H9 (cell line): Measurements from ENCODE around the gene TFDP1. TPM values are rescaled to one million over a fixed set of nuclear protein-coding genes. Genes with fewer than 3 reads are reported as not detected.
A peak's percentile ranks its signal among the peaks of the same experiment; 100 is the strongest.

Experiments used
- DNase-seq: peaks from one replicate; pipeline ENCODE4 v3.0.0-alpha.2; 2017
- H2AFZ ChIP-seq: one replicate; pipeline ENCODE4 v1.6.1; 2013; ENCODE audit warnings: mild to moderate bottlenecking, low read length, control low read depth, moderate library complexity
- H2AK5ac ChIP-seq: 2 replicates; pipeline ENCODE4 v1.6.1; 2013; ENCODE audit warnings: low read length, control low read depth, mixed read lengths; ENCODE audit not compliant: insufficient read length
- H2BK120ac ChIP-seq: one replicate; pipeline ENCODE4 v1.6.1; 2013; ENCODE audit warnings: low read depth, mild to moderate bottlenecking, low read length, control low read depth, inconsistent platforms; ENCODE audit not compliant: poor library complexity, severe bottlenecking
- H2BK12ac ChIP-seq: 2 replicates; pipeline ENCODE4 v1.6.1; 2013; ENCODE audit warnings: low read length, control low read depth, mixed read lengths, low read depth; ENCODE audit not compliant: insufficient read length
- H2BK15ac ChIP-seq: 2 replicates; pipeline ENCODE4 v1.6.1; 2013; ENCODE audit warnings: low read depth, low read length, control low read depth
- H2BK20ac ChIP-seq: one replicate; pipeline ENCODE4 v1.6.1; 2013; ENCODE audit warnings: low read depth, mild to moderate bottlenecking, low read length, control low read depth, inconsistent platforms; ENCODE audit not compliant: poor library complexity, severe bottlenecking
- H2BK5ac ChIP-seq: 2 replicates; pipeline ENCODE4 v1.6.1; 2013; ENCODE audit warnings: low read length, control low read depth, mixed read lengths; ENCODE audit not compliant: insufficient read length
- H3K14ac ChIP-seq: 2 replicates; pipeline ENCODE4 v1.6.1; 2013; ENCODE audit warnings: low read length, control low read depth; ENCODE audit not compliant: insufficient read depth
- H3K18ac ChIP-seq: 2 replicates; pipeline ENCODE4 v1.6.1; 2013; ENCODE audit warnings: low read depth, mild to moderate bottlenecking, mixed read lengths, low read length, control low read depth; ENCODE audit not compliant: insufficient read length
- H3K23ac ChIP-seq: 2 replicates; pipeline ENCODE4 v1.6.1; 2013; ENCODE audit warnings: low read length, control low read depth, mixed read lengths, low read depth; ENCODE audit not compliant: insufficient read length
- H3K23me2 ChIP-seq: 2 replicates; pipeline ENCODE4 v1.6.1; 2013; ENCODE audit warnings: low read depth, mild to moderate bottlenecking, mixed read lengths, low read length, control low read depth; ENCODE audit not compliant: insufficient read length, poor library complexity, severe bottlenecking
- H3K27ac ChIP-seq: 2 replicates; pipeline ENCODE4 v1.5.1; 2013; ENCODE audit warnings: low read length, control low read depth, mixed read lengths, low read depth; ENCODE audit not compliant: insufficient read length
- H3K27me3 ChIP-seq: 2 replicates; pipeline ENCODE4 v1.6.1; 2013; ENCODE audit warnings: low read length, control low read depth, inconsistent platforms; ENCODE audit not compliant: insufficient read depth
- H3K4ac ChIP-seq: 2 replicates; pipeline ENCODE4 v1.6.1; 2013; ENCODE audit warnings: low read depth, mild to moderate bottlenecking, control low read depth, inconsistent platforms, low read length, moderate library complexity
- H3K4me1 ChIP-seq: 2 replicates; pipeline ENCODE4 v1.6.1; 2013; ENCODE audit warnings: low read length, control low read depth, inconsistent platforms; ENCODE audit not compliant: insufficient read depth
- H3K4me2 ChIP-seq: 2 replicates; pipeline ENCODE4 v1.6.1; 2013; ENCODE audit warnings: low read length, control low read depth, mixed read lengths; ENCODE audit not compliant: insufficient read length, insufficient read depth
- H3K56ac ChIP-seq: 2 replicates; pipeline ENCODE4 v1.6.1; 2013; ENCODE audit warnings: low read depth, mild to moderate bottlenecking, mixed read lengths, low read length, control low read depth; ENCODE audit not compliant: insufficient read length
- H3K79me1 ChIP-seq: 2 replicates; pipeline ENCODE4 v1.6.1; 2013; ENCODE audit warnings: low read depth, mild to moderate bottlenecking, moderate library complexity, low read length, control low read depth, inconsistent platforms; ENCODE audit not compliant: insufficient read depth, poor library complexity, severe bottlenecking
- H3K79me2 ChIP-seq: 2 replicates; pipeline ENCODE4 v1.6.1; 2013; ENCODE audit warnings: low read length, control low read depth, inconsistent platforms; ENCODE audit not compliant: insufficient read depth
- H3K9ac ChIP-seq: 2 replicates; pipeline ENCODE4 v1.6.1; 2013; ENCODE audit warnings: low read length, control low read depth, mixed read lengths; ENCODE audit not compliant: insufficient read length; ENCODE audit errors: extremely low read depth
- H3K9me3 ChIP-seq: one replicate; pipeline ENCODE4 v1.6.1; 2013; ENCODE audit warnings: low read depth, low read length, inconsistent platforms; ENCODE audit not compliant: control insufficient read depth
- H3T11ph ChIP-seq: one replicate; pipeline ENCODE4 v1.6.1; 2013; ENCODE audit warnings: mild to moderate bottlenecking, low read length, control low read depth, inconsistent platforms
- H4K20me1 ChIP-seq: one replicate; pipeline ENCODE4 v1.6.1; 2013; ENCODE audit not compliant: control insufficient read depth, insufficient read length, insufficient read depth
- H4K5ac ChIP-seq: 2 replicates; pipeline ENCODE4 v1.6.1; 2013; ENCODE audit warnings: low read depth, mild to moderate bottlenecking, mixed read lengths, low read length, control low read depth; ENCODE audit not compliant: insufficient read length
- H4K8ac ChIP-seq: replicated peaks from 2 replicates; pipeline ENCODE4 v1.6.1; 2013; ENCODE audit warnings: low read length, control low read depth, mixed read lengths, low read depth; ENCODE audit not compliant: insufficient read length
- H4K91ac ChIP-seq: 2 replicates; pipeline ENCODE4 v1.6.1; 2013; ENCODE audit warnings: low read depth, mild to moderate bottlenecking, moderate library complexity, mixed read lengths, low read length, control low read depth; ENCODE audit not compliant: insufficient read length
- H3K27ac Mint-ChIP-seq, 3 experiments: 2 replicates in 2 of 3; 3 replicates in 1 of 3; pipeline ENCODE4 v1.8.0; 2020 to 2021; ENCODE audit warnings: mixed read lengths in 3 of 3, mild to moderate bottlenecking in 1 of 3, moderate library complexity in 1 of 3
- H3K27me3 Mint-ChIP-seq: 2 replicates; pipeline ENCODE4 v1.8.0; 2021; ENCODE audit warnings: low read depth, mild to moderate bottlenecking, moderate library complexity, mixed read lengths
- H3K36me3 Mint-ChIP-seq, 3 experiments: 2 replicates in 2 of 3; 3 replicates in 1 of 3; pipeline ENCODE4 v1.8.0; 2020 to 2021; ENCODE audit warnings: low read depth in 3 of 3, mixed read lengths in 3 of 3; ENCODE audit not compliant: insufficient read depth in 1 of 3
- H3K4me1 Mint-ChIP-seq, 2 experiments: 2 replicates each; pipeline ENCODE4 v1.8.0; 2020; ENCODE audit warnings: mixed read lengths in 2 of 2
- H3K4me3 Mint-ChIP-seq, 2 experiments: 2 replicates in 1 of 2; 3 replicates in 1 of 2; pipeline ENCODE4 v1.8.0; 2020 to 2021; ENCODE audit warnings: mild to moderate bottlenecking in 2 of 2, mixed read lengths in 2 of 2, moderate library complexity in 1 of 2
- H3K9me3 Mint-ChIP-seq, 2 experiments: 2 replicates in 1 of 2; 3 replicates in 1 of 2; pipeline ENCODE4 v1.8.0; 2020; ENCODE audit warnings: mild to moderate bottlenecking in 2 of 2, mixed read lengths in 2 of 2, moderate library complexity in 1 of 2
- WGBS: extraction: QIAGEN DNeasy Blood & Tissue Kit; methylation state at CpG from one replicate; pipeline ENCODE4 v1.1.7; 2013; ENCODE audit warnings: missing lambda C conversion rate, low lambda C conversion rate, mixed read lengths; ENCODE audit not compliant: insufficient read length; ENCODE audit errors: extremely low coverage; 5-methylcytosine and 5-hydroxymethylcytosine counted together
- total RNA-seq: library from RNA; stranded (reverse); gene quantifications from 2 replicates; pipeline ENCODE4 v1.2.1, GENCODE V29; 2021
- TF ChIP-seq, protein P1 (sequence below): fragments of 200-600 bp; sonication (generic); conservative IDR thresholded peaks from 3 replicates; pipeline ENCODE4 v1.8.0; 2021; ENCODE audit warnings: antibody characterized with exemption, mild to moderate bottlenecking

Gene TFDP1
- total RNA-seq, 1 experiment from 2014 or later, result 111 TPM

DNA sequence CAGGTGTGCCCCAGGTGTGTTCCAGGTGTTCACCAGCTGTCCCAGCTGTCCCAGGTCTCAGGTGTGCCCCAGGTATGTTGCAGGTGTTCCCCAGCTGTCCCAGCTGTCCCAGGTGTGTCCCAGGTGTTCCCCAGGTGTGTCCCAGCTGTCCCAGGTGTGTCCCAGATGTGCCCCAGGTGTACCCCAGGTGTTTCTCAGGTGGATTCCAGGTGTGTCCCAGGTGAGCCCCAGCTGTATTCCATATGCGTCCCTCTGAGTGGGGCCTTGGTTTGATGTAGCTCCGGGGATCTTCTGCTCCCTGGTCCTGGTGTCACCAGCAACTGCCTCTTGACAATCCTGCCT, 81.7 kb downstream of the TFDP1 start:
- Histone ChIP-seq H2BK5ac (no peak overlapping the region), H4K5ac (no peak overlapping the region), H3K79me1 (no peaks in the 10 kb centered on the region), H3K4me1 (no peaks in the 10 kb centered on the region), H4K20me1 (no peaks in the 10 kb centered on the region), H2BK15ac (no peak overlapping the region), H3T11ph (no peak overlapping the region), H3K9ac (no peak overlapping the region), H3K23ac (no peak overlapping the region), H3K23me2 (no peaks in the 10 kb centered on the region), H4K8ac (no peak overlapping the region), H2BK120ac (no peak overlapping the region), H4K91ac (peak overlapping the region; percentile 6), H3K79me2 (no peaks in the 10 kb centered on the region), H3K56ac (no peak overlapping the region), H2BK20ac (no peak overlapping the region), H3K9me3 (no peaks in the 10 kb centered on the region), H2AK5ac (no peak overlapping the region), H2AFZ (no peak overlapping the region), H3K14ac (no peak overlapping the region; the same call in 1 of the 2 replicates), H3K18ac (no peak overlapping the region), H2BK12ac (no peak overlapping the region), H3K4ac (no peak overlapping the region; the same call in 1 of the 2 replicates), H3K27ac (no peak overlapping the region), H3K27me3 (no peaks in the 10 kb centered on the region), H3K4me2 (no peak overlapping the region)
- Mint-ChIP-seq H3K4me1 (peaks cover 2 to 8% of the 10 kb centered on the region in 2 experiments; a peak in 2 of 4 replicates), H3K9me3 (peaks cover 2 to 9% of the 10 kb centered on the region in 2 experiments; a peak in 3 of 5 replicates), H3K36me3 (peaks cover 0 to 5% (median 0%) of the 10 kb centered on the region in 3 experiments; a peak in 2 of 7 replicates), H3K27me3 (no peaks in the 10 kb centered on the region; the same call in 1 of the 2 replicates), H3K4me3 (no peak overlapping the region), H3K27ac (no peak overlapping the region; a peak in 1 of 7 replicates)
- WGBS, result no CpG with 5 or more reads among the region's 2 CpGs
- TF ChIP-seq, protein P1, sequence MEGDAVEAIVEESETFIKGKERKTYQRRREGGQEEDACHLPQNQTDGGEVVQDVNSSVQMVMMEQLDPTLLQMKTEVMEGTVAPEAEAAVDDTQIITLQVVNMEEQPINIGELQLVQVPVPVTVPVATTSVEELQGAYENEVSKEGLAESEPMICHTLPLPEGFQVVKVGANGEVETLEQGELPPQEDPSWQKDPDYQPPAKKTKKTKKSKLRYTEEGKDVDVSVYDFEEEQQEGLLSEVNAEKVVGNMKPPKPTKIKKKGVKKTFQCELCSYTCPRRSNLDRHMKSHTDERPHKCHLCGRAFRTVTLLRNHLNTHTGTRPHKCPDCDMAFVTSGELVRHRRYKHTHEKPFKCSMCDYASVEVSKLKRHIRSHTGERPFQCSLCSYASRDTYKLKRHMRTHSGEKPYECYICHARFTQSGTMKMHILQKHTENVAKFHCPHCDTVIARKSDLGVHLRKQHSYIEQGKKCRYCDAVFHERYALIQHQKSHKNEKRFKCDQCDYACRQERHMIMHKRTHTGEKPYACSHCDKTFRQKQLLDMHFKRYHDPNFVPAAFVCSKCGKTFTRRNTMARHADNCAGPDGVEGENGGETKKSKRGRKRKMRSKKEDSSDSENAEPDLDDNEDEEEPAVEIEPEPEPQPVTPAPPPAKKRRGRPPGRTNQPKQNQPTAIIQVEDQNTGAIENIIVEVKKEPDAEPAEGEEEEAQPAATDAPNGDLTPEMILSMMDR, result no peak
- no peak for DNase-seq
